Cardiac muscle cell (in vitro differentiated cells and primary cell): ENCODE measurements around the gene SDF2L1. TPM values are rescaled to one million over a fixed set of nuclear protein-coding genes. Genes with fewer than 3 reads are reported as not detected.
A peak's percentile ranks its signal among the peaks of the same experiment; 100 is the strongest.

ENCODE experiments used
- DNase-seq, 2 donors: peaks; one replicate each; pipeline versions ENCODE4 v3.0.0 to v3.0.0-alpha.2; 2010 to 2017; ENCODE audit warnings: low read depth in 1 of 2, low spot score in 1 of 2
- H3K27ac ChIP-seq: fragments of 200-600 bp; sonication (generic); 2 replicates; pipeline ENCODE4 v1.5.1; 2016
- H3K27me3 ChIP-seq: fragments of 200-600 bp; sonication (generic); 2 replicates; pipeline ENCODE4 v1.6.0; 2016; ENCODE audit warnings: control low read depth
- H3K36me3 ChIP-seq: fragments of 200-600 bp; sonication (generic); 2 replicates; pipeline ENCODE4 v1.5.1; 2016; ENCODE audit warnings: control low read depth
- H3K4me1 ChIP-seq: fragments of 200-600 bp; sonication (generic); 2 replicates; pipeline ENCODE4 v1.8.1; 2017; ENCODE audit warnings: low read depth, mild to moderate bottlenecking, mixed run types
- H3K4me3 ChIP-seq: fragments of 200-600 bp; sonication (generic); 2 replicates; pipeline ENCODE4 v1.5.1; 2016; ENCODE audit warnings: mild to moderate bottlenecking
- H3K9me3 ChIP-seq: fragments of 200-600 bp; sonication (generic); 2 replicates; pipeline ENCODE4 v1.5.1; 2017; ENCODE audit warnings: low read depth, mild to moderate bottlenecking, control low read depth
- CTCF ChIP-seq: IDR thresholded peaks from 2 replicates; pipeline ENCODE4 v1.5.1; 2012; ENCODE audit warnings: low read depth, mild to moderate bottlenecking, low read length
- polyA plus RNA-seq: library from polyadenylated mRNA; unstranded; fragments of >200 nt; fragmentation: Nextera tagmentation; extraction: Ambion mirVana; gene quantifications from 2 replicates; pipeline ENCODE4 v1.2.1, GENCODE V29; 2016
- total RNA-seq: library from RNA; depleted of rRNA; stranded (reverse); fragments of >200 nt; gene quantifications from 2 replicates; pipeline ENCODE4 v1.2.3, GENCODE V29; 2016

SDF2L1 gene
- total and polyA plus RNA-seq, 2 experiments from 2014 or later, result 26.8 to 127 TPM

- Histone ChIP-seq H3K27ac (no peak overlapping the region), H3K9me3 (no peaks in the 10 kb centered on the region), H3K36me3 (no peaks in the 10 kb centered on the region), H3K4me1 (no peaks in the 10 kb centered on the region), H3K4me3 (no peak overlapping the region), H3K27me3 (no peaks in the 10 kb centered on the region)
- no peak for TF ChIP-seq CTCF
- DNase-seq, result no peak
Observed at GRCh38 chr22:21661991-21662390, 19.9 kb downstream of the SDF2L1 start.

- DNase-seq, result no peak
- Histone ChIP-seq H3K36me3 (no peaks in the 10 kb centered on the region), H3K9me3 (no peaks in the 10 kb centered on the region), H3K4me3 (no peak overlapping the region), H3K27ac (no peak overlapping the region), H3K27me3 (no peaks in the 10 kb centered on the region), H3K4me1 (no peaks in the 10 kb centered on the region)
- TF ChIP-seq CTCF, result no peak
Observed at GRCh38 chr22:21663738-21664137, 21.6 kb downstream of the SDF2L1 start.

- Histone ChIP-seq H3K27ac (no peak overlapping the region), H3K4me3 (peak overlapping the region; percentile 60), H3K9me3 (no peaks in the 10 kb centered on the region), H3K36me3 (no peaks in the 10 kb centered on the region), H3K27me3 (no peaks in the 10 kb centered on the region), H3K4me1 (no peaks in the 10 kb centered on the region)
- no peak for TF ChIP-seq CTCF
- DNase-seq, result no peak
Observed at GRCh38 chr22:21665047-21665851, 23.1 kb downstream of the SDF2L1 start.

GRCh38 chr22:21666786-21667185 lies 24.7 kb downstream of the SDF2L1 start:
- H3K36me3 ChIP-seq, result peaks cover 11% of the 10 kb centered on the region
- H3K4me1 ChIP-seq, result no peaks in the 10 kb centered on the region
- TF ChIP-seq CTCF, result no peak
- no peak for DNase-seq
- H3K27ac ChIP-seq, result peak overlapping the region; percentile 82
- peak overlapping the region; percentile 60 for H3K4me3 ChIP-seq
- no peaks in the 10 kb centered on the region for H3K27me3 ChIP-seq
- H3K9me3 ChIP-seq, result no peaks in the 10 kb centered on the region

- TF ChIP-seq CTCF, result no peak
- Histone ChIP-seq H3K36me3 (peaks cover 16% of the 10 kb centered on the region), H3K27me3 (no peaks in the 10 kb centered on the region), H3K4me1 (no peaks in the 10 kb centered on the region), H3K9me3 (no peaks in the 10 kb centered on the region), H3K27ac (no peak overlapping the region), H3K4me3 (no peak overlapping the region)
- DNase-seq, result no peak
Observed at GRCh38 chr22:21669026-21669425, 26.9 kb downstream of the SDF2L1 start.
